Astrocyte (in vitro differentiated cells and primary cell): ENCODE measurements around the gene GDAP1L1.

Experiments
- CTCF ChIP-seq: IDR thresholded peaks from 2 replicates; pipeline ENCODE4 v1.5.1; 2011; ENCODE audit warnings: low read depth, mild to moderate bottlenecking, inconsistent platforms, low read length, moderate library complexity; ENCODE audit not compliant: insufficient read depth
- EZH2 ChIP-seq: IDR thresholded peaks from 2 replicates; pipeline ENCODE4 v1.6.1; 2012; ENCODE audit warnings: mild to moderate bottlenecking, low read length, inconsistent platforms; ENCODE audit not compliant: insufficient read depth

- TF ChIP-seq CTCF (no peak), EZH2 (no peak)
Measured at GRCh38 chr20:44296011-44296410, 48.9 kb downstream of the GDAP1L1 start.
